ENCODE data around the gene PRXL2A. TPM values are rescaled to one million over a fixed set of nuclear protein-coding genes. Genes with fewer than 3 reads are reported as not detected.

The PRXL2A gene
- total and polyA plus RNA-seq, 10 of the 15 experiments (the other 5 are each of a cell fraction or from before 2014, with no cell fraction given) = 2.8 to 15.6 (median 11.1) TPM

DNA sequence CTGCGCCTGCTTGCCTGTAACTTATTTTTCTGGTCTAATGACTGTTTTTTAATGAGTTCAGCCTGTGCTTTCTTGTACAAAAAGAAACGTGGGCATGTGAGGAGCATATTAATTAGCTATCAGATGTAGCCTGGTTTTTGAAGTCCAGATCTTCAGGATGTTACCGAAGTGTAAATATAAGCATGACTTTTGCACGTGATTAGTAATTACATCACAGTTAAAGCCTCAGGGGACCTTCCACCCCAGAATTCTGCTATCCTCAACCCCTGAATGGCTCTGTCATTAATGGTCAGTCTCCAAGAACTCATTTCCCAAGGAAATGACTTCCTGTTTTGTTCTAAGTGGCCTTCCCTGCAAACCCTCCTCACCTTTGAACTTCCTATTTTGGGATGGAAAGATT is 2.1 kb upstream of the PRXL2A start:
- no peak overlapping the region for H3K4me3 ChIP-seq
- POLR2A ChIA-PET = no interaction called here
- intact Hi-C loops (cut with micrococcal nuclease; ENCODE audit: unreplicated experiment) = no loop called here

More for the DNA sequence above, 2.1 kb upstream of the PRXL2A start:
- Histone ChIP-seq H4K20me1 (ENCODE audit: control insufficient read depth, insufficient read depth) (no peaks in the 10 kb centered on the region), H3K9ac (ENCODE audit: control insufficient read depth, insufficient read depth, low read length) (no peak overlapping the region), H3K27me3 (replicated peaks in 1 of 2; ENCODE audit: control insufficient read depth in 2 of 2, insufficient read depth in 2 of 2, low read length in 1 of 2) (peaks cover 0 to 3% of the 10 kb centered on the region in 2 experiments; a peak in 2 of 4 replicates), H2AFZ (ENCODE audit: control insufficient read depth, low read depth, low read length) (no peak overlapping the region), H3K36me3 (ENCODE audit: control insufficient read depth in 2 of 2, insufficient read depth in 2 of 2, low read length in 1 of 2) (no peaks in the 10 kb centered on the region), H3K27ac (ENCODE audit: control insufficient read depth, insufficient read depth) (no peak overlapping the region), H3K4me2 (ENCODE audit: control insufficient read depth, insufficient read depth) (no peak overlapping the region), H3K79me2 (ENCODE audit: control insufficient read depth, insufficient read depth, low read length) (no peaks in the 10 kb centered on the region), H3K9me3 (replicated peaks; ENCODE audit: control insufficient read depth, insufficient read depth, low read length) (no peaks in the 10 kb centered on the region), H3K4me1 (ENCODE audit: control insufficient read depth, insufficient read depth, low read length) (no peaks in the 10 kb centered on the region; the same call in 1 of the 2 replicates)
- ChIA-PET SMC1A (ENCODE audit: uncharacterized antibody, unreplicated experiment) (interaction anchor here (1.3 kb wide), 1 partner anchor 39 kb away, joined by 3 read pairs; no protein-coding TSS in a partner anchor), CTCF (interaction anchor here (0.7 to 2.3 kb wide), 7 partner anchors 15 to 613 kb away, joined by 3 to 7 read pairs (median 3); no protein-coding TSS in a partner anchor), RAD21 (ENCODE audit: unreplicated experiment) (no interaction called here)
- DNase-seq (ENCODE audit: low read depth, low spot score) (no peak), FAIRE-seq (no peak), ATAC-seq (no peak)
- no peak for TF ChIP-seq ESRRA (IDR thresholded peaks at IDR 0.05; ENCODE audit: low read length)
- TF ChIP-seq, protein P1, sequence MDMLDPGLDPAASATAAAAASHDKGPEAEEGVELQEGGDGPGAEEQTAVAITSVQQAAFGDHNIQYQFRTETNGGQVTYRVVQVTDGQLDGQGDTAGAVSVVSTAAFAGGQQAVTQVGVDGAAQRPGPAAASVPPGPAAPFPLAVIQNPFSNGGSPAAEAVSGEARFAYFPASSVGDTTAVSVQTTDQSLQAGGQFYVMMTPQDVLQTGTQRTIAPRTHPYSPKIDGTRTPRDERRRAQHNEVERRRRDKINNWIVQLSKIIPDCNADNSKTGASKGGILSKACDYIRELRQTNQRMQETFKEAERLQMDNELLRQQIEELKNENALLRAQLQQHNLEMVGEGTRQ (IDR thresholded peaks at IDR 0.05; ENCODE audit: borderline replicate concordance, low read depth, low read length) = no peak
- TF ChIP-seq, protein P2, sequence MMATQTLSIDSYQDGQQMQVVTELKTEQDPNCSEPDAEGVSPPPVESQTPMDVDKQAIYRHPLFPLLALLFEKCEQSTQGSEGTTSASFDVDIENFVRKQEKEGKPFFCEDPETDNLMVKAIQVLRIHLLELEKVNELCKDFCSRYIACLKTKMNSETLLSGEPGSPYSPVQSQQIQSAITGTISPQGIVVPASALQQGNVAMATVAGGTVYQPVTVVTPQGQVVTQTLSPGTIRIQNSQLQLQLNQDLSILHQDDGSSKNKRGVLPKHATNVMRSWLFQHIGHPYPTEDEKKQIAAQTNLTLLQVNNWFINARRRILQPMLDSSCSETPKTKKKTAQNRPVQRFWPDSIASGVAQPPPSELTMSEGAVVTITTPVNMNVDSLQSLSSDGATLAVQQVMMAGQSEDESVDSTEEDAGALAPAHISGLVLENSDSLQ (IDR thresholded peaks at IDR 0.05) = no peak
- TF ChIP-seq ASH2L (IDR thresholded peaks at IDR 0.05; ENCODE audit: borderline replicate concordance, low read depth) = no peak
- no peak for TF ChIP-seq BMI1 (IDR thresholded peaks at IDR 0.05; ENCODE audit: borderline replicate concordance)
- no peak for TF ChIP-seq TBL1XR1 (IDR thresholded peaks at IDR 0.05; ENCODE audit: low read depth, low read length)
- TF ChIP-seq EGR1 (IDR thresholded peaks at IDR 0.05; ENCODE audit: borderline replicate concordance in 1 of 2, low read depth in 2 of 2, low read length in 2 of 2) = no peak
- no peak for TF ChIP-seq RCOR1 (conservative IDR thresholded peaks at IDR 0.05; ENCODE audit: low read depth, low read length)
- TF ChIP-seq NR2C2 (IDR thresholded peaks at IDR 0.05; ENCODE audit: borderline replicate concordance, control insufficient read depth, insufficient read length, low read depth) = no peak
- TF ChIP-seq MEF2A (IDR thresholded peaks at IDR 0.05; ENCODE audit: insufficient read depth, low read depth, low read length) = no peak
- no peak for TF ChIP-seq KLF5 (IDR thresholded peaks at IDR 0.05; ENCODE audit: partially characterized antibody)
- no peak for TF ChIP-seq WRNIP1 (IDR thresholded peaks at IDR 0.05; ENCODE audit: borderline replicate concordance, low read depth, low read length)
- no TSS peak for BruUV-seq (replicated peaks)
- in situ Hi-C loops (cut with MboI) = no loop called here
- WGBS (ENCODE audit: insufficient coverage, insufficient replicate concordance, low lambda C conversion rate, missing lambda C conversion rate) = 52% methylated on average over 4 of the region's 4 CpGs

All from GM12878 (cell line).